ENCODE data around the gene CCDC71L.

GRCh38 chr7:106616708-106617051 is 44.3 kb downstream of the CCDC71L start:
- no peak for TF ChIP-seq CTCF (IDR thresholded peaks at IDR 0.05)
- no peak for TF ChIP-seq POLR2AphosphoS5 (IDR thresholded peaks at IDR 0.05)
